ENCODE measurements around the gene IGSF23. TPM values are rescaled to one million over a fixed set of nuclear protein-coding genes. Genes with fewer than 3 reads are reported as not detected.
"Not testable (repeated sequence)": the region's sequence is repeated elsewhere in the genome, so short reads cannot be mapped to it uniquely, and the experiment has no call there.

IGSF23 gene
- total RNA-seq, 2 donors from 2014 or later: not detected

DNA sequence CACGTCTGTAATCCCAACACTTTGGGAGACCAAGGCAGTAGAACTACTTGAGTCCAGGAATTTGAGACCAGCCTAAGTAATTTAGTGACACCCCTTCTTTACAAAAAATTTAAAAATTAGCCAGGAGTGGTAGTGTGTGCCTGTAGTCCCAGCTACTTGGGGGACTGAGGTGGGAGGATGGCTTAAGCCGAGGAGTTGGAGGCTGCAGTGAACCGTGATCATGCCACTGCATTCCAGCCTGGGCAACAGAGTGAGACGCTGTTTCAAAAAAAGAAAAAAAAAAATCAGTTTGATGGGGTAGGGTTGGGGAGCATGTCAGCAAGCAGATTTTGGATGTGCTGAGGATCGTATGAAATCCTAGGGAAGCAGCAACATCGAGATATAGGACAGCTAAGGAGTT is 62.2 kb downstream of the IGSF23 start:
- ATAC-seq (no peak), DNase-seq (no peak)
- intact Hi-C loops (cut with DNase I, micrococcal nuclease): no loop called here

DNA sequence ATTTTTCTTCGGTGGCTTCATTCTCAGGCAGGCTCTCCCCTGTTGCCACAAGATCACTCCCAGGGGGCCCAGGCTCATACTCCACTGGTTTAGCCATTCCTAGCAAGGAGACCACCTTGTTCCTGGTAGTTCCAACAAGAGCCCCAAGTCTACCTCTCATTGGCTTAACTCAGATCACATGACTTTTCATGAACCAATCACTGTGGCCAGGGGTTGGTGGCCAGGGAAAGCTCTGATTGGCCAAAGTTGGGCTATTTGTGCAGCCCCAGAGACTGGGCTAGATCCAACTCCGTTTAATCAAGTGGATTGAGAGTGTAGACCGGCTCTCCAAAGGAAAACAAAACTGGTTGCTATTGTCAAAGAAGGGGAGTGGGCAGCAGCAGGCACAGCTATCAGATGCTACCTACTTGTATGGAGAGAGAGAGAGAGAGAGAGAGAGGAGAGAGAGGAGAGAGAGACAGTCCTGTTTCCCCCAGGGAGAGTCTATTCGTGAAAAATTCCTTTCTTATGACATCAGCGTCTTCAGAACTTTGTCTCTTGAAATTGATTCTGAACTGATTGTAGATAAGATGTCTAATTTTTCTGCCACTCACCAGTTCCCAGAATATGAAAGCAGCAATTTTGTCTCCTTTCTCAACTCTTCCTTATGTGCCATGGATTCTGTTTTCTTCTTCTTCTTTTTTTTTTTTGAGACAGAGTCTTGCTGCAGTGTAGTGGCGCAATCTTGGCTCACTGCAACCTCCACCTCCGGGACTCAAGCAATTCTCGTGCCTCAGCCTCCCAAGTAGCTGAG is 63.9 kb downstream of the IGSF23 start:
- ATAC-seq: no peak
- intact Hi-C loops (cut with DNase I, micrococcal nuclease): no loop called here
- no peak for DNase-seq

DNA sequence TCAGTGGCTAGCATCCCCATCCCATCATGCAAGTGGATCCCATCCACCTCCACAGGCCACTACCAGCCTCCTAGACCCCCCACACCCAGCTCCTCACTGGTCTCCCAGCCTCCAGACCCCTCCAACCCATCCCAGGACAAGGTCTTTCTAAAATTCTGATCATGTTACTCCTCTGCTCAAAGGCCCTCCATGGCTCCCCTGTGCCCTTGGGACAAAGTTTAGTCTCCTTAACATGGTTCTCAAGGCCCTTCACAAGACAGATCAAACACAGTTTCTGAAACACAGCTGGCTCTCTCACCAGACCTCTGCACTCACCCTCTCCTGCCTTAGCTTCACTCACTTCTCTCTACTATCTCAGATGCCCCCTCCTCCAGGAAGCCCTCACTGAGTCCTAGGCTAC is 67.2 kb downstream of the IGSF23 start:
- ATAC-seq: peak; percentile 6
- no peak for DNase-seq
- intact Hi-C loops (cut with DNase I, micrococcal nuclease): no loop called here

DNA sequence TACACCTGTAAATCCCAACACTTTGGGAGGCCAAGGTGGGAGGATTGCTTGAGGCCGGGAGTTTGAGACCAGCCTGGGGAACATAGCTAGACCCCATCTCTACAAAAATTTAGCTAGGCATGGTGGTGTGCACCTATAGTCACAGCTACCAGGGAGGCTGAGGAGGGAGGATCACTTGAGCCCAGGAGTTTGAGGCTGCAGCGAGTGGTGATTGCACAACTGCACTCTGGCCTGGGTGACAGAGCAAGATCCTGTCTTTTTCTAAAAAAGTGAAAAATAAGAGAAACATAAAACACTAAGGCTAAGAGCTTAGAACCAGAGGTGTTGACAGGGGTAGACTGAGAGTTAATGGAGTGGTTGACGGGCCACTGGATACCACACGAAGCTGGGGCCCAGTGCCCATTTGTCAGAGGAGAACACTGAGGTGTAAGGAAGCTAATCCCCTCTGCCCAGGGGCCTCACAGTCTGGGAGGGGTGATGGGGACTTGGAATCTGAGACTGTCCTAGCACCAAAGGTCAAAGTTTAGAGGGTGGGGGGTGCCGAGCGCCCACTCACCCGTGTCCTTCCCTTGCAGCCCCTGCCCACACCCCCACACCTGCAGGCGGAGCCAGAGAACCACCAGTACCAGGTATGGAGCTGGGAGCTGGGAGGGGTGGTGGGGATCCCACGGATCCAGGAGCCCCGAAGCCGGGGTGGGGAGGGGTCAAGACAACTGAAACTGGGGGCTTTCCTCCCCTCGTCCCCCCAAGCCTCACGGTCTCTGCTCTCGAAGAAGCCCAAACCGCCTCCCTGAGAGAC is 68.8 kb downstream of the IGSF23 start:
- ATAC-seq (no peak), DNase-seq (no peak)
- intact Hi-C loops (cut with DNase I, micrococcal nuclease): no loop called here

DNA sequence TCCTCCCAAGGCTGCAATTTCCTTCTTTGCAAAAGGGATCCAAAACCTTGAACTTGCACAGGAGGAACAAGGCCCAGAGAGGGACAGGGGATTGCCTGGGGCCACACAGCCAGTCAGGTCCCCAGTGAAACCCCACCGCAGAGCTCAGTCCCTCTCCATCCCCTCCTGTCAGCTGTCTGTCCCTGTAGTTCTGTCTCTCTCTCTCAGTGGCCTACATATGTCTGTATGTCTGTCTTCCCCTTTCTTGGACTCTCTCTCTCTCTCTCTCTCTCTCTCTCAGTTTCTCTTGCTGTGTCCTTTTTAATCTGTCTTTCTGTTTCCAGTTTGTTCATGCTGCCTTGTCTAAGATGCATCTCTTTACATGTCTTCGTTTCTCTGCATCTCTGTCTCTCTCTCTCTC is 69.4 kb downstream of the IGSF23 start:
- DNase-seq (no peak), ATAC-seq (no peak)
- intact Hi-C loops (cut with DNase I, micrococcal nuclease): no loop called here

DNA sequence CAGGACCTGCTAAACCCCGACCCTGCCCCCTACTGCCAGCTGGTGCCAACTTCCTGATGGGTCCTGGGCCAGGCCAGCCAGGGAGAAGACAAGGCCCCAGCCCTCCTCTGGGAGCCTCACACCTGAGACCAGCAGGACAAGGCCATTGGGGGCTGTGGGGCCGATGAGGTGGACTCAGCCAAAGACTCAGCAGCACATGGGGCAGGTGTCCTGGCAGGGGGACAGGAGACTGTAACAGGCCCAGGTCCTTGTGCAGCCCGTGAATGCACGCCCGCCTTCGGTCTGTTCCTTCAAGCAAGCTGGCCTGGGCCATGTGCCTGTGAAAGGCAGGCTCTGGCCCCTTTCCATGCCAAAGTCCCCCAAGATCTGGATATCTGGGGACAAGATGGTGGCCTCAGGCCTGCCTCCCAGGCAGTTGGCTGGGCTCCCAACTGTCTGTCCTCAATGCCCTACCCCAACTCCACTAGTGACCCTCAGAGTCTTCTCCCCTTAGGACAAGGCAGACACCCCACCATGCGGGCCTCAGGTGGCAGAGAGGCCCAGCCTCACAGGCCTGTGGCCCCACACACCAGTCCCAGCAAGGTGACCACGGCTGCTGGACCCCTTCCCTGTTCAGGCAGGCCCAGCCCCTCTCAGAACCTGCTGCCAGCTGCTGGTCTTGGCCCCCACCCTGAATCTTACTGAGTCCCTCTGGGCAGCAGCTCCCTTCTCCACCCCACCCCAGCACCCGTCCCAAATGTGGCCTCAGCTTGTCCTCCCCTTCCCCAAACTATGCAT is 70.3 kb downstream of the IGSF23 start:
- DNase-seq (no peak), ATAC-seq (peak; percentile 16)
- intact Hi-C loops (cut with DNase I, micrococcal nuclease): no loop called here

DNA sequence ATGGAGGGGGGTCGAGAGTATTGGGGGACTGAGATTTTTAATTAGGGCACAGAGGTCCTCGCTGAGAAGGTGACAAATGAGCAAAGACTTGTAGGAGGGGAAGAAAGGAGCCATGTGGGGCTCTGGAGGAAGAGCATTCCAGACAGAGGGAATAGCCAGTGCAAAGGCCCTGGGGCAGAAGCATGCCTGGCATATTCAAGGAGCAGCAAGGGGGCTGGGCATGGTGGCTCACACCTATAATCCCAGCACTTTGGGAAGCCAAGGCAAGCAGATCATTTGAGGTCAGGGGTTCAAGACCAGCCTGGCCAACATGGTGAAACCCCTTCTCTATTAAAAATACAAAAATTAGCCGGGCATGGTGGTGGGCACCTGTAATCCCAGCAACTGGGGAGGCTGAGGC is 71.0 kb downstream of the IGSF23 start:
- DNase-seq; intact Hi-C loops (cut with DNase I, micrococcal nuclease); ATAC-seq: not testable (repeated sequence)

DNA sequence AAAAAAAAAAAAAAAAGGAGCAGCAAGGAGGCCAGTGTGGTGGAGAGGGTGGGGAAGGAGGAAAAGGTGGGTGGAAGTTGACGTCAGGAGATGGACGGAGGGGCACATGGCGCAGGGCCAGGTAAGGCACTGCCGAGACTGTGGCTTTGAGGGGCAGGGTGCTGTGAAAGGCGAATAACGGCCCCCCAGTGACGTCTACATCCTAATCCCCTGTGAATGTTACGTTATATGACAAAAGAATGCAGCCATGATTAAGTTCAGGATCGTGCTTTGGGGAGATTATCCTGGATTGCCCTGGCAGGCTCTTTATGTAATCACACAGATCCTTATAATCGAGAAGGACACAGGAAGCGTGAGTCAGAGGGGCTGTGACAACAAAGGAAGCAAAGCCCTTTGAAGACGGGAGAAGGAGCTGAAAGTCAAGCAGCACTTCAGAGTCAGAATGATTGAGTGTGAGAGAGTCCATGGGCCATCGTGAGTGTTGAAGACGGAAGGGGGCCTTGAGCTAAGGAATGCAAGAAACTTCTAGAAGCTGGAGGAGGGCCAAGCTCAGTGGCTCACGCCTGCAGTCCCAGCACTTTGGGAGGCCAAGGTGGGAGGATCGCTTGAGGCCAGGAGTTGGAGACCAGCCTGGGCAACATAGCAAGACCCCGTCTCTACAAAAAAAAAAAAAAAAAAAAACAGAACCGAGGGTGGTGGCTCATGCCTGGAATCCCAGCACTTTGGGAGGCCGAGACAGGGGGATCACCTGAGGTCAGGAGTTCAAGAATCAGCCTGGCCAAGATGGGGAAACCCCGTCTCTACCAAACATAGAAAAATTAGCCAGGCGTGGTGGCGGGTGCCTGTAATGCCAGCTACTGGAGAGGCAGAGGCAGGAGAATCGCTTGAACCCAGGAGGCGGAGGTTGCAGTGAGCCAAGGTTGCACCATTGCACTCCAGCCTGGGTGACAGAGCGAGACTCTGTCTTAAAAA is 71.8 kb downstream of the IGSF23 start:
- intact Hi-C loops (cut with DNase I, micrococcal nuclease): loop anchor here in 1 of 2 donors (5.0 kb wide), 1 partner anchor 87 kb away; no protein-coding TSS in a partner anchor
- DNase-seq: no peak
- ATAC-seq: no peak

DNA sequence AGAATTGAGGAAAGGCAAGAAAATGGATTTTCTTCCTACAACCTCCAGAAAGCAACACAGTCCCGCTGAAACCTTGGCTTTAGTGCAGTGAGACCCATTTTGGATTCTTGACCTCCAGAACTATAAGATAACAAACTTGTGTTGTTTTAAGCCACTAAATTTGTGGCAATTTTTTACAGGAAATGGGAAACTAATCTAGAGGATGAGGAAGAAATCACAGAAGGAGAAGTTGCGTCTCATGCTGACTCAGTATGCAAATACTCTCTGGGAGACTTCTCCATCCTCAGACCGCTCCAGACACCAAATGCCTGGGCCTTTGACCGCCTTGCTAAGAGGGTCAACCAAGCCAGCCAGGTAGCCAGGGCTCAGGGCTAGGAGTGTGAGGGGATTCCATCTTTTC is 72.5 kb downstream of the IGSF23 start:
- intact Hi-C loops (cut with DNase I, micrococcal nuclease): loop anchor here in 1 of 2 donors (5.0 kb wide), 1 partner anchor 86 kb away; no protein-coding TSS in a partner anchor
- ATAC-seq (no peak), DNase-seq (no peak)

Small RNAs within 50 kb of the gene (microRNA-seq; reads per million reads assigned to microRNA genes)
- 0 reads per million in 2 donors for gene MIR4531

Other genes starting within 250 kb of the IGSF23 start
- 1 to 10 TPM in 1 of 2 donors, under 1 TPM in 1; 0.92 to 1.8 TPM for gene ZNF285, start 212.0 kb upstream of the IGSF23 start, total RNA-seq
- 1 to 10 TPM; 1.5 to 2.7 TPM for gene ZNF229, start 165.1 kb upstream of the IGSF23 start, total RNA-seq
- 1 to 10 TPM; 6.1 to 7.5 TPM for gene ZNF180, start 113.0 kb upstream of the IGSF23 start, total RNA-seq
- gene CEACAM20, start 83.9 kb upstream of the IGSF23 start, total RNA-seq: under 1 TPM; 0.15 to 0.42 TPM
- gene PVR, start 30.3 kb downstream of the IGSF23 start, total RNA-seq: 10 to 100 TPM; 31.0 to 35.7 TPM
- gene CEACAM19, start 57.9 kb downstream of the IGSF23 start, total RNA-seq: 1 to 10 TPM; 6.5 to 6.6 TPM
- gene CEACAM16, start 85.6 kb downstream of the IGSF23 start, total RNA-seq: under 1 TPM in 1 of 2 donors, not detected in 1; 0.45 TPM
- 100 to 1,000 TPM in 1 of 2 donors, 10 to 100 TPM in 1; 81.5 to 103 TPM for gene BCL3, start 135.1 kb downstream of the IGSF23 start, total RNA-seq
- gene CBLC, start 164.3 kb downstream of the IGSF23 start, total RNA-seq: 10 to 100 TPM; 79.1 to 84.4 TPM
- gene BCAM, start 195.5 kb downstream of the IGSF23 start, total RNA-seq: 10 to 100 TPM; 21.4 to 21.7 TPM
- gene NECTIN2, start 232.7 kb downstream of the IGSF23 start, total RNA-seq: 100 to 1,000 TPM; 112 to 125 TPM

All from left colon (tissue), 2 donors.